CD4-positive, alpha-beta T cell (primary cell): ENCODE data around the gene CDC42EP4. TPM values are rescaled to one million over a fixed set of nuclear protein-coding genes. Genes with fewer than 3 reads are reported as not detected.

ENCODE experiments used
- ATAC-seq: fragments of 200-7000 bp; cut with Tn5 transposase; one replicate; pipeline ENCODE4 v1.10.0; 2022; ENCODE audit warnings: mild to moderate bottlenecking; ENCODE audit not compliant: poor library complexity
- CTCF ChIA-PET: fragments of 350-600 bp; sonication (Branson Sonifier 250); formaldehyde crosslinking; loops from one replicate; lab custom pipeline; 2021; ENCODE audit warnings: antibody characterized with exemption, inconsistent platforms; lab: Charles Lee
- POLR2A ChIA-PET: fragments of 350-600 bp; sonication (Branson Sonifier 250); formaldehyde crosslinking; loops from one replicate; lab custom pipeline; 2021; ENCODE audit warnings: antibody characterized with exemption, inconsistent platforms; lab: Charles Lee
- DNase-seq, 14 experiments: peaks; one replicate each; pipeline ENCODE4 v3.0.0-alpha.2; 2013 to 2020; ENCODE audit warnings: mixed read lengths in 2 of 14
- H3K27ac ChIP-seq, 2 donors: one replicate each; pipeline versions ENCODE4 v1.5.1 to v1.7.0; 2013; ENCODE audit warnings: low read length in 2 of 2, low read depth in 1 of 2, mild to moderate bottlenecking in 1 of 2
- H3K27me3 ChIP-seq, 2 experiments: 1 replicate in 1 of 2; 2 replicates in 1 of 2; pipeline versions ENCODE4 v1.6.1 to v1.7.0; 2013; ENCODE audit warnings: low read length in 2 of 2, control low read depth in 1 of 2, mild to moderate bottlenecking in 1 of 2, moderate library complexity in 1 of 2; ENCODE audit not compliant: insufficient read depth in 2 of 2, control insufficient read depth in 1 of 2
- H3K36me3 ChIP-seq: one replicate; pipeline ENCODE4 v1.6.1; 2013; ENCODE audit warnings: low read length, control low read depth; ENCODE audit not compliant: insufficient read depth
- H3K4me1 ChIP-seq: one replicate; pipeline ENCODE4 v1.6.1; 2013; ENCODE audit warnings: low read length, control low read depth; ENCODE audit not compliant: insufficient read depth
- H3K4me3 ChIP-seq: one replicate; pipeline ENCODE4 v1.5.1; 2013; ENCODE audit warnings: mild to moderate bottlenecking, low read length, moderate library complexity
- H3K9me3 ChIP-seq, 2 experiments: 1 replicate in 1 of 2; 2 replicates in 1 of 2; pipeline versions ENCODE4 v1.6.1 to v1.7.0; 2013; ENCODE audit warnings: low read length in 2 of 2, mild to moderate bottlenecking in 2 of 2, control low read depth in 1 of 2, moderate library complexity in 1 of 2; ENCODE audit not compliant: control insufficient read depth in 1 of 2, insufficient read depth in 1 of 2
- H3K27ac Mint-ChIP-seq: one replicate; pipeline ENCODE4 v1.8.0; 2020; ENCODE audit warnings: mixed read lengths
- H3K27me3 Mint-ChIP-seq: one replicate; pipeline ENCODE4 v1.8.0; 2021; ENCODE audit warnings: mixed read lengths
- H3K36me3 Mint-ChIP-seq: one replicate; pipeline ENCODE4 v1.8.0; 2021; ENCODE audit warnings: low read depth, mixed read lengths
- H3K4me1 Mint-ChIP-seq: one replicate; pipeline ENCODE4 v1.8.0; 2021; ENCODE audit warnings: low read depth, mixed read lengths
- H3K4me3 Mint-ChIP-seq: one replicate; pipeline ENCODE4 v1.8.0; 2020; ENCODE audit warnings: mild to moderate bottlenecking, mixed read lengths
- H3K9me3 Mint-ChIP-seq: one replicate; pipeline ENCODE4 v1.8.0; 2020; ENCODE audit warnings: mixed read lengths
- CTCF ChIP-seq: fragments of 200-600 bp; IDR thresholded peaks from one replicate; pipeline ENCODE4 v1.8.0; 2022; ENCODE audit warnings: antibody characterized with exemption, mild to moderate bottlenecking
- intact Hi-C, 2 experiments: fragments of 100-400 bp; cut with DNase I in 1 of 2; cut with micrococcal nuclease in 1 of 2; formaldehyde crosslinking; loops; one replicate each; pipeline versions ENCODE4 v1.15.1 to v1.9.0; 2023 to 2025; cut with DNase I, micrococcal nuclease
- total RNA-seq, 174 experiments: library from RNA in 2 of 174; stranded (reverse) in 2 of 174; gene quantifications; one replicate each; pipeline ENCODE4 v1.2.3 and lab custom pipeline; 2021 to 2026

CDC42EP4 gene
- total RNA-seq, 2 experiments from 2014 or later, result 2.9 to 3.5 TPM

DNA sequence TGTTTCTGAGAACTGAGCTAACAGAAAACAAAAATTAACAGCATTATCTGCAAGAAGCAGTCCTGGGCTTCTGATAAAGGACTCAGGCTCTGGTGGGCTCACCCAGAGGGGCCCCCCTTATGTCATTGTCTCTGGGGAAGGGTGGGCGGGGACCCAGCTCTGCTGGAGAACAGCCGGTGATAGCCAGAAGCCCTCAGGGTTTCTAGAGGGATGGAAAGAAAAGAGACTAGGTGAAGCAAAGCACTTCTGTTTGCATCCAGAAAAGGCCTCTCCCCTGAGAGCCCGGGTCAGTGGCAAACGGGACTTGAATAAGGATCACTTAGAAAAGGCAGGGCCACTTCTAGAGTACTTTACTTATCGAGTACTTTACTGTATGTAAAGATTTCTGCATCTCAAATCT, 7.0 kb upstream of the CDC42EP4 start:
- ChIA-PET POLR2A (no interaction called here), CTCF (no interaction called here)
- Histone ChIP-seq H3K36me3 (no peaks in the 10 kb centered on the region), H3K27me3 (no peaks in the 10 kb centered on the region), H3K4me1 (no peaks in the 10 kb centered on the region), H3K4me3 (no peak overlapping the region), H3K9me3 (peaks cover 0 to 5% of the 10 kb centered on the region in 2 experiments), H3K27ac (no peak overlapping the region)
- DNase-seq (no peak), ATAC-seq (no peak)
- Mint-ChIP-seq H3K36me3 (no peaks in the 10 kb centered on the region), H3K4me3 (no peak overlapping the region), H3K27me3 (no peaks in the 10 kb centered on the region), H3K9me3 (no peaks in the 10 kb centered on the region), H3K4me1 (no peaks in the 10 kb centered on the region), H3K27ac (no peak overlapping the region)
- intact Hi-C loops, result loop anchor here in 1 of 2 experiments (10.0 kb wide), 1 partner anchor 124 kb away; the partner anchor contains the start of gene COG1
- no peak for TF ChIP-seq CTCF

GRCh38 chr17:73318427-73318813, 6.6 kb upstream of the CDC42EP4 start:
- no peak for TF ChIP-seq CTCF
- Histone ChIP-seq H3K27me3 (no peaks in the 10 kb centered on the region), H3K4me1 (no peaks in the 10 kb centered on the region), H3K36me3 (no peaks in the 10 kb centered on the region), H3K9me3 (peaks cover 0 to 5% of the 10 kb centered on the region in 2 experiments), H3K27ac (no peak overlapping the region), H3K4me3 (no peak overlapping the region)
- Mint-ChIP-seq H3K4me3 (no peak overlapping the region), H3K27ac (no peak overlapping the region), H3K4me1 (peaks cover under 1% of the 10 kb centered on the region), H3K9me3 (no peaks in the 10 kb centered on the region), H3K36me3 (no peaks in the 10 kb centered on the region), H3K27me3 (no peaks in the 10 kb centered on the region)
- POLR2A ChIA-PET, result no interaction called here
- ATAC-seq (no peak), DNase-seq (no peak)
- intact Hi-C loops, result loop anchor here in 1 of 2 experiments (10.0 kb wide), 1 partner anchor 124 kb away; the partner anchor contains the start of gene COG1
- CTCF ChIA-PET, result no interaction called here

- intact Hi-C loops, result loop anchor here in 1 of 2 experiments (10.0 kb wide), 1 partner anchor 123 kb away; the partner anchor contains the start of gene COG1
- DNase-seq (no peak), ATAC-seq (no peak)
- no peak for TF ChIP-seq CTCF
- ChIA-PET CTCF (no interaction called here), POLR2A (no interaction called here)
- H3K4me1 Mint-ChIP-seq, result peaks cover 3% of the 10 kb centered on the region
- H3K36me3 Mint-ChIP-seq, result no peaks in the 10 kb centered on the region
- H3K27ac ChIP-seq, result no peak overlapping the region
- no peaks in the 10 kb centered on the region for H3K27me3 ChIP-seq
- H3K27me3 Mint-ChIP-seq, result no peaks in the 10 kb centered on the region
- no peak overlapping the region for H3K4me3 ChIP-seq
- H3K4me3 Mint-ChIP-seq, result no peak overlapping the region
- H3K27ac Mint-ChIP-seq, result no peak overlapping the region
- no peaks in the 10 kb centered on the region for H3K9me3 ChIP-seq
- peaks cover under 1% of the 10 kb centered on the region for H3K4me1 ChIP-seq
- no peaks in the 10 kb centered on the region for H3K36me3 ChIP-seq
- no peaks in the 10 kb centered on the region for H3K9me3 Mint-ChIP-seq
Measured at GRCh38 chr17:73317513-73318426, 6.0 kb upstream of the CDC42EP4 start.
